Colonic mucosa (tissue), 4 donors: ENCODE data around the gene CDNF. TPM values are rescaled to one million over a fixed set of nuclear protein-coding genes. Genes with fewer than 3 reads are reported as not detected.
"Not testable (repeated sequence)": the region's sequence is repeated elsewhere in the genome, so short reads cannot be mapped to it uniquely, and the experiment has no call there.

ENCODE experiments used
- DNase-seq: peaks from one replicate; pipeline ENCODE4 v3.0.0-alpha.2; 2020
- H3K27ac ChIP-seq: fragments of 200-600 bp; one replicate; pipeline ENCODE4 v1.8.0; 2021
- H3K27me3 ChIP-seq: fragments of 200-600 bp; one replicate; pipeline ENCODE4 v1.8.0; 2021
- H3K36me3 ChIP-seq: fragments of 200-600 bp; one replicate; pipeline ENCODE4 v1.8.0; 2021
- H3K4me1 ChIP-seq: fragments of 200-600 bp; one replicate; pipeline ENCODE4 v1.8.0; 2021; ENCODE audit warnings: mild to moderate bottlenecking
- H3K4me3 ChIP-seq: fragments of 200-600 bp; one replicate; pipeline ENCODE4 v1.8.0; 2021
- H3K9ac ChIP-seq, 2 donors: one replicate each; pipeline ENCODE4 v1.7.0; 2013; ENCODE audit warnings: control low read depth in 2 of 2, low read depth in 2 of 2, low read length in 2 of 2
- H3K9me3 ChIP-seq: fragments of 200-600 bp; one replicate; pipeline ENCODE4 v1.8.0; 2021
- CTCF ChIP-seq: fragments of 200-600 bp; IDR thresholded peaks from one replicate; pipeline ENCODE4 v1.8.0; 2022; ENCODE audit warnings: antibody characterized with exemption, mild to moderate bottlenecking
- intact Hi-C: fragments of 100-400 bp; cut with DNase I; formaldehyde crosslinking; loops from one replicate; pipeline ENCODE4 v1.14.1; 2022
- total RNA-seq, 2 donors: library from RNA; stranded (reverse); fragmentation: NEBNext Ultra II Directional in 1 of 2; extraction: Animal tissue kit (Norgen Biotek cat#: 25700) in 1 of 2; gene quantifications; one replicate each; pipeline ENCODE4 v1.2.1, GENCODE V29; 2021
- donor health status: healthy.
- donor health status: DM: no; HTN: no; CAD: no.
- donor health status: DM: no; HTN: no; CAD: no.

CDNF gene
- total RNA-seq, 2 donors from 2014 or later, result 0.82 to 1.4 TPM

GRCh38 chr10:14823966-14824365 is 13.9 kb downstream of the CDNF start:
- Histone ChIP-seq H3K27me3 (no peaks in the 10 kb centered on the region), H3K9me3 (no peaks in the 10 kb centered on the region), H3K36me3 (no peaks in the 10 kb centered on the region), H3K4me3 (no peak overlapping the region), H3K9ac (no peak overlapping the region), H3K27ac (no peak overlapping the region), H3K4me1 (no peaks in the 10 kb centered on the region)
- DNase-seq, result no peak
- intact Hi-C loops, result loop anchor here (5.0 kb wide), 2 partner anchors 287 to 322 kb away; no protein-coding TSS in a partner anchor
- TF ChIP-seq CTCF, result no peak

GRCh38 chr10:14822879-14823755 is 14.7 kb downstream of the CDNF start:
- H3K9ac ChIP-seq, result no peak overlapping the region
- intact Hi-C loops, result loop anchor here (5.0 kb wide), 2 partner anchors 286 to 321 kb away; no protein-coding TSS in a partner anchor
- peak; percentile 49 for TF ChIP-seq CTCF
- H3K27me3 ChIP-seq, result no peaks in the 10 kb centered on the region
- H3K4me1 ChIP-seq, result no peaks in the 10 kb centered on the region
- no peak overlapping the region for H3K4me3 ChIP-seq
- H3K9me3 ChIP-seq, result no peaks in the 10 kb centered on the region
- H3K27ac ChIP-seq, result no peak overlapping the region
- no peaks in the 10 kb centered on the region for H3K36me3 ChIP-seq
- DNase-seq, result peak; percentile 34

GRCh38 chr10:14821635-14822375 is 16.0 kb downstream of the CDNF start:
- no peaks in the 10 kb centered on the region for H3K4me1 ChIP-seq
- H3K27ac ChIP-seq, result no peak overlapping the region
- H3K9ac ChIP-seq, result no peak overlapping the region
- H3K9me3 ChIP-seq, result no peaks in the 10 kb centered on the region
- H3K27me3 ChIP-seq, result no peaks in the 10 kb centered on the region
- H3K4me3 ChIP-seq, result no peak overlapping the region
- no peak for TF ChIP-seq CTCF
- DNase-seq, result no peak
- intact Hi-C loops, result loop anchor here (5.0 kb wide), 2 partner anchors 285 to 320 kb away; no protein-coding TSS in a partner anchor
- H3K36me3 ChIP-seq, result no peaks in the 10 kb centered on the region

- H3K27me3 ChIP-seq, result no peaks in the 10 kb centered on the region
- TF ChIP-seq CTCF, result no peak
- no peak overlapping the region for H3K27ac ChIP-seq
- H3K4me3 ChIP-seq, result no peak overlapping the region
- H3K9ac ChIP-seq, result no peak overlapping the region
- H3K4me1 ChIP-seq, result no peaks in the 10 kb centered on the region
- intact Hi-C loops, result loop anchor here (5.0 kb wide), 2 partner anchors 283 to 318 kb away; no protein-coding TSS in a partner anchor
- DNase-seq, result no peak
- H3K36me3 ChIP-seq, result no peaks in the 10 kb centered on the region
- H3K9me3 ChIP-seq, result no peaks in the 10 kb centered on the region
Measured at GRCh38 chr10:14820775-14821154, 17.1 kb downstream of the CDNF start.

- Histone ChIP-seq H3K9me3 (no peaks in the 10 kb centered on the region), H3K9ac (no peak overlapping the region), H3K4me3 (no peak overlapping the region), H3K27ac (no peak overlapping the region), H3K27me3 (no peaks in the 10 kb centered on the region), H3K4me1 (no peaks in the 10 kb centered on the region), H3K36me3 (no peaks in the 10 kb centered on the region)
- TF ChIP-seq CTCF, result no peak
- no peak for DNase-seq
- intact Hi-C loops, result loop anchor here (5.0 kb wide), 2 partner anchors 283 to 318 kb away; no protein-coding TSS in a partner anchor
Measured at GRCh38 chr10:14820010-14820774, 17.6 kb downstream of the CDNF start.

GRCh38 chr10:14816717-14817116 is 21.1 kb downstream of the CDNF start:
- H3K27me3 ChIP-seq, H3K9me3 ChIP-seq, H3K27ac ChIP-seq, H3K9ac ChIP-seq, H3K36me3 ChIP-seq, H3K4me1 ChIP-seq, DNase-seq, intact Hi-C loops, H3K4me3 ChIP-seq: not testable (repeated sequence)
